WTC11 (cell line): ENCODE measurements around the gene SLC10A3. TPM values are rescaled to one million over a fixed set of nuclear protein-coding genes. Genes with fewer than 3 reads are reported as not detected.

Source experiments
- ATAC-seq: fragments of 200-7000 bp; cut with Tn5 transposase; 2 replicates; pipeline ENCODE4 v1.10.0; 2021; ENCODE audit warnings: mild to moderate bottlenecking, moderate library complexity
- CTCF ChIA-PET: fragments of 300-600 bp; sonication (Branson Sonifier 250); formaldehyde crosslinking; loops from one replicate; lab custom pipeline; 2021; ENCODE audit warnings: antibody characterized with exemption; lab: Charles Lee
- POLR2A ChIA-PET: fragments of 350-600 bp; sonication (Branson Sonifier 250); formaldehyde crosslinking; loops from one replicate; lab custom pipeline; 2021; ENCODE audit warnings: antibody characterized with exemption; lab: Charles Lee
- DNase-seq: peaks from one replicate; pipeline ENCODE4 v3.0.0; 2021; ENCODE audit warnings: low spot score
- H3K27ac Mint-ChIP-seq: 2 replicates; pipeline ENCODE4 v1.8.0; 2021; ENCODE audit warnings: mixed read lengths
- H3K27me3 Mint-ChIP-seq: 2 replicates; pipeline ENCODE4 v1.8.0; 2021; ENCODE audit warnings: low read depth, mild to moderate bottlenecking, moderate library complexity, mixed read lengths
- H3K36me3 Mint-ChIP-seq: 2 replicates; pipeline ENCODE4 v1.8.0; 2021; ENCODE audit warnings: mixed read lengths
- H3K4me1 Mint-ChIP-seq: 2 replicates; pipeline ENCODE4 v1.8.0; 2022; ENCODE audit warnings: mixed read lengths
- H3K4me3 Mint-ChIP-seq: 2 replicates; pipeline ENCODE4 v1.8.0; 2021; ENCODE audit warnings: mild to moderate bottlenecking, moderate library complexity, mixed read lengths
- H3K9me3 Mint-ChIP-seq: 2 replicates; pipeline ENCODE4 v1.8.0; 2021; ENCODE audit warnings: mixed read lengths
- AFF4 ChIP-seq: sonication (generic); formaldehyde crosslinking; IDR thresholded peaks from 2 replicates; pipeline ENCODE4 v1.8.1; 2023; ENCODE audit warnings: mild to moderate bottlenecking, missing genetic modification reagents, borderline replicate concordance
- CTCF ChIP-seq: fragments of 200-600 bp; IDR thresholded peaks from 2 replicates; pipeline ENCODE4 v1.8.0; 2022; ENCODE audit warnings: antibody characterized with exemption
- ERG ChIP-seq: fragments of 250-450 bp; sonication (Bioruptor Pico); IDR thresholded peaks from 2 replicates; pipeline ENCODE4 v1.8.0; 2021; ENCODE audit warnings: mild to moderate bottlenecking
- ETV6 ChIP-seq: sonication (generic); formaldehyde crosslinking; IDR thresholded peaks from 2 replicates; pipeline ENCODE4 v1.8.1; 2022; ENCODE audit warnings: mild to moderate bottlenecking, missing genetic modification reagents
- FOXP1 ChIP-seq: sonication (generic); formaldehyde crosslinking; IDR thresholded peaks from 2 replicates; pipeline ENCODE4 v1.8.0; 2022; ENCODE audit warnings: missing genetic modification reagents, mild to moderate bottlenecking, moderate library complexity, borderline replicate concordance
- FOXP4 ChIP-seq: sonication (generic); formaldehyde crosslinking; IDR thresholded peaks from 2 replicates; pipeline ENCODE4 v1.8.0; 2022; ENCODE audit warnings: mild to moderate bottlenecking, missing genetic modification reagents
- GABPB1 ChIP-seq: sonication (generic); formaldehyde crosslinking; IDR thresholded peaks from 2 replicates; pipeline ENCODE4 v1.8.1; 2023; ENCODE audit warnings: mild to moderate bottlenecking, missing genetic modification reagents
- HMGA2 ChIP-seq: fragments of 250-450 bp; sonication (Bioruptor Pico); IDR thresholded peaks from 2 replicates; pipeline ENCODE4 v1.4.0; 2021; ENCODE audit warnings: mild to moderate bottlenecking, moderate library complexity
- JAZF1 ChIP-seq: fragments of 250-450 bp; sonication (Bioruptor Pico); IDR thresholded peaks from 2 replicates; pipeline ENCODE4 v1.9.0; 2021; ENCODE audit warnings: moderate library complexity, mild to moderate bottlenecking, inconsistent platforms
- NFATC4 ChIP-seq: fragments of 250-450 bp; sonication (Bioruptor Pico); IDR thresholded peaks from 2 replicates; pipeline ENCODE4 v1.9.0; 2021; ENCODE audit warnings: mild to moderate bottlenecking
- RELA ChIP-seq: sonication (generic); formaldehyde crosslinking; IDR thresholded peaks from 2 replicates; pipeline ENCODE4 v1.8.1; 2022; ENCODE audit warnings: missing genetic modification reagents, mild to moderate bottlenecking, borderline replicate concordance
- SMAD3 ChIP-seq: sonication (generic); formaldehyde crosslinking; IDR thresholded peaks from 2 replicates; pipeline ENCODE4 v1.8.0; 2022; ENCODE audit warnings: missing genetic modification reagents, mild to moderate bottlenecking, borderline replicate concordance
- TEAD1 ChIP-seq: sonication (generic); formaldehyde crosslinking; IDR thresholded peaks from 2 replicates; pipeline ENCODE4 v1.8.0; 2022; ENCODE audit warnings: mild to moderate bottlenecking, missing genetic modification reagents
- ZNF138 ChIP-seq: sonication (generic); formaldehyde crosslinking; conservative IDR thresholded peaks from 2 replicates; pipeline ENCODE4 v1.8.1; 2022; ENCODE audit warnings: mild to moderate bottlenecking, moderate library complexity, missing genetic modification reagents
- ZNF263 ChIP-seq: sonication (generic); formaldehyde crosslinking; IDR thresholded peaks from 2 replicates; pipeline ENCODE4 v1.8.1; 2022; ENCODE audit warnings: low read depth, mild to moderate bottlenecking, moderate library complexity, missing genetic modification reagents
- ZSCAN18 ChIP-seq: fragments of 250-450 bp; sonication (Bioruptor Pico); IDR thresholded peaks from 2 replicates; pipeline ENCODE4 v2.1.2; 2022; ENCODE audit warnings: mild to moderate bottlenecking, moderate library complexity
- total RNA-seq: library from RNA; stranded (reverse); gene quantifications from 3 replicates; pipeline ENCODE4 v1.2.3, GENCODE V29; 2021
- TF ChIP-seq, protein P1 (sequence below): sonication (generic); formaldehyde crosslinking; IDR thresholded peaks from 2 replicates; pipeline ENCODE4 v1.8.1; 2023; ENCODE audit warnings: mild to moderate bottlenecking, moderate library complexity, missing genetic modification reagents
- TF ChIP-seq, protein P2 (sequence below): sonication (generic); formaldehyde crosslinking; IDR thresholded peaks from 2 replicates; pipeline ENCODE4 v1.8.1; 2023; ENCODE audit warnings: mild to moderate bottlenecking, missing genetic modification reagents, moderate library complexity

SLC10A3 gene
- total RNA-seq, 1 experiment from 2014 or later: 9.8 TPM

DNA sequence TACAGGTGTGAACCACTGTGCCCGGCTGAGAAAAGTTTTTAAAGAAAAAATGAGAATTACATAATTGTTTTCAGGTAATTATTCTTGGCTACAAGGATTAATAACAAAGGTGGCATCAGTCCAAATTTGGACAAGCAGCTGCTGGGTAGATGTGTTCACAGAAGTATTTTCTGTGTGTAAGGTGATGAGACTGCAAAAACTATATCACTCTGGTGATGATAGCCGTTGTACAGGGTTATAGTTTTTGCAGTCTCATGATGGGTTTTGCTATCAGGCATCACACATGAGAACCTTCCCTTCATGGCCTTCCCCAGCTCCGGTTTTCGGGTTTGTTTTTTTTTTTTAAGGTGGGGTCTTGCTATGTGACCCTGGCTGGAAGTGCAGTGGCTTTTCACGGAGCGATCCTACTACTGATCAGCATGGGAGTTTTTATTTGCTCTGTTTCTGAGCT is 5.1 kb upstream of the SLC10A3 start:
- Mint-ChIP-seq H3K9me3 (no peaks in the 10 kb centered on the region), H3K4me1 (no peaks in the 10 kb centered on the region), H3K4me3 (no peak overlapping the region), H3K27me3 (peaks cover 5% of the 10 kb centered on the region; the same call in 1 of the 2 replicates), H3K36me3 (no peaks in the 10 kb centered on the region), H3K27ac (no peak overlapping the region)
- CTCF ChIA-PET: interaction anchor here (0.6 kb wide), 1 partner anchor 72 kb away, joined by 3 read pairs; no protein-coding TSS in a partner anchor
- ATAC-seq: no peak
- DNase-seq: no peak
- TF ChIP-seq, protein P1, sequence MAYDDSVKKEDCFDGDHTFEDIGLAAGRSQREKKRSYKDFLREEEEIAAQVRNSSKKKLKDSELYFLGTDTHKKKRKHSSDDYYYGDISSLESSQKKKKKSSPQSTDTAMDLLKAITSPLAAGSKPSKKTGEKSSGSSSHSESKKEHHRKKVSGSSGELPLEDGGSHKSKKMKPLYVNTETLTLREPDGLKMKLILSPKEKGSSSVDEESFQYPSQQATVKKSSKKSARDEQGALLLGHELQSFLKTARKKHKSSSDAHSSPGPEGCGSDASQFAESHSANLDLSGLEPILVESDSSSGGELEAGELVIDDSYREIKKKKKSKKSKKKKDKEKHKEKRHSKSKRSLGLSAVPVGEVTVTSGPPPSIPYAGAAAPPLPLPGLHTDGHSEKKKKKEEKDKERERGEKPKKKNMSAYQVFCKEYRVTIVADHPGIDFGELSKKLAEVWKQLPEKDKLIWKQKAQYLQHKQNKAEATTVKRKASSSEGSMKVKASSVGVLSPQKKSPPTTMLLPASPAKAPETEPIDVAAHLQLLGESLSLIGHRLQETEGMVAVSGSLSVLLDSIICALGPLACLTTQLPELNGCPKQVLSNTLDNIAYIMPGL (CRISPR knock-in tag): no peak
- TF ChIP-seq, protein P2, sequence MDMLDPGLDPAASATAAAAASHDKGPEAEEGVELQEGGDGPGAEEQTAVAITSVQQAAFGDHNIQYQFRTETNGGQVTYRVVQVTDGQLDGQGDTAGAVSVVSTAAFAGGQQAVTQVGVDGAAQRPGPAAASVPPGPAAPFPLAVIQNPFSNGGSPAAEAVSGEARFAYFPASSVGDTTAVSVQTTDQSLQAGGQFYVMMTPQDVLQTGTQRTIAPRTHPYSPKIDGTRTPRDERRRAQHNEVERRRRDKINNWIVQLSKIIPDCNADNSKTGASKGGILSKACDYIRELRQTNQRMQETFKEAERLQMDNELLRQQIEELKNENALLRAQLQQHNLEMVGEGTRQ (CRISPR knock-in tag): no peak
- TF ChIP-seq ZSCAN18 (CRISPR knock-in tag) (no peak), SMAD3 (CRISPR knock-in tag) (no peak), ZNF263 (CRISPR knock-in tag) (no peak), FOXP1 (CRISPR knock-in tag) (no peak)
- POLR2A ChIA-PET: no interaction called here

- Mint-ChIP-seq H3K4me1 (peaks cover 1% of the 10 kb centered on the region; the same call in 1 of the 2 replicates), H3K27ac (no peak overlapping the region), H3K27me3 (peaks cover 5% of the 10 kb centered on the region; the same call in 1 of the 2 replicates), H3K4me3 (no peak overlapping the region), H3K9me3 (no peaks in the 10 kb centered on the region), H3K36me3 (no peaks in the 10 kb centered on the region)
- DNase-seq: no peak
- TF ChIP-seq ZNF138 (CRISPR knock-in tag): no peak
- TF ChIP-seq TEAD1 (CRISPR knock-in tag): no peak
- no peak for TF ChIP-seq ERG
- TF ChIP-seq CTCF: no peak
- no peak for TF ChIP-seq NFATC4 (CRISPR knock-in tag)
- no peak for TF ChIP-seq FOXP4 (CRISPR knock-in tag)
- no peak for TF ChIP-seq ETV6 (CRISPR knock-in tag)
- no peak for TF ChIP-seq JAZF1 (CRISPR knock-in tag)
- TF ChIP-seq RELA (CRISPR knock-in tag): no peak
- no peak for TF ChIP-seq GABPB1
- no peak for TF ChIP-seq HMGA2 (CRISPR knock-in tag)
- TF ChIP-seq AFF4 (CRISPR knock-in tag): no peak
- ATAC-seq: no peak
- POLR2A ChIA-PET: no interaction called here
- CTCF ChIA-PET: no interaction called here
Measured at GRCh38 chrX:154494715-154495114, 4.3 kb upstream of the SLC10A3 start.
